HG02973 (cell line): ENCODE results near the gene UGT1A5.

Source experiments
- ATAC-seq: cut with Tn5 transposase; IDR thresholded peaks from one replicate; pipeline ENCODE4 v1.9.1; 2021; ENCODE audit warnings: moderate library complexity; ENCODE audit not compliant: unreplicated experiment

The UGT1A5 gene

GRCh38 chr2:233803994-233804393, 91.3 kb downstream of the UGT1A5 start:
- no peak for ATAC-seq

GRCh38 chr2:233807215-233807865, 94.6 kb downstream of the UGT1A5 start:
- ATAC-seq, result no peak

DNA sequence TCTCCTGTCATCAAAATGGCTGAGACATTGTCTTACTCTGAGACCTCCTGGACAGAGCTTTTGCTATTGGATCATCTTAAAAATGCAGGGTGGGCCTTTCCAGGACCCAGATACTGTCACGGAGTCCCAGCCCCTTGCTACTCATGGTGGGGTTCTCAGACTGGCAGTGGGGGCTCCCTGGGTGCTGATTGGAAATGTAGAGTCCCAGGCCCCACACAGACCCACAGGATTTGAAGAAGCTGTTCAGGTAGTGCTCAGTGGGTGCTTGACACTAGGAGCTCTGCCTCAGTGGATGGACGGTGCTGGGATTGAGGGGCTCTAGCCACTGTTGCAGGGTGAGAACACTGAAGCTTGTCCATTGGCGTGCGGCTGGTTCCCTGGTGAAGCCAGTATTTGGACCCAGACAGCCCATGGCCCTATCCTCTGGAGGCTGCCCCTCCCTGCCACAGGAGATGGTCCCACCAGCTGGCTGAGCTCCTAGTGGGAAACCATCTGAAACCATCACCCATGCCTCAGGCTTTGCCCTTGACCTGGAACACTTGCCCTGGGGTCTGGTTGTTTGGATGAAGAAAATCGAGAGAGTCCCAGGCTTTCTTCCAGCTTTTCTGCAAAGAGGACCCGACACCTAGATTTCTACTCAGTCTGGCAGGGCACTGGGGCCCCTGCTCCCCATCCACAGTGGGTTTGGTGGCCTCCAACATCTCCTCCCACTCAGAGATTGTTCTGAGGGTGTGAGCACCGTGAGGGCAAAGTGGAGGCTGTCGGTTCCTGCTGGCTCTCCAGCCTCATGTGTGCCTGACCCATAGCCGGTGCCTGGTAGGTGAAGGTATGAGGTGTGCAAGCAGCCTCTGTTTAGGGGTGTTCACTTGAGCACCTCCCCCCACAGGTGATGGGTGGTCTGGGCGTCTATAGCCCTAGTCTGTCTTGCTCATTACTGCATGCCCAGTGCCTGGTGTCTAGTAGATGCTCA, 95.5 kb downstream of the UGT1A5 start:
- no peak for ATAC-seq

DNA sequence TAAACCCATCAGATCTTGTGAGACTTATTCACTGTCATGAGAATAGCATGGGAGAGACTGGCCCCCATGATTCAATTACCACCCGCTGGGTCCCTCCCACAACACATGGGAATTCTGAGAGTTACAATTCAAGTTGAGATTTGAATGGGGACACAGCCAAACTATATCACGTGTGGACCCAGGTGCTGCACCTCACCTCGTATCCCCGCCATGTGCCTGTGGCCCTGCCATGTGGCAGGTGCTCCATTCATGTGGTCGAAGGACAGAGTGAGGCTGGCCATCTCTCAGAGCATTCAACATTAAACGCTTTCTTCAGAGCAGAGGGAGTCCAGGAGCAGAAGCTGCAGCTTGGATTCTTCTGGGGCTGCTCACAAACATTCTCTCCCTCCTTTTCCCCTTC, 97.7 kb downstream of the UGT1A5 start:
- no peak for ATAC-seq

DNA sequence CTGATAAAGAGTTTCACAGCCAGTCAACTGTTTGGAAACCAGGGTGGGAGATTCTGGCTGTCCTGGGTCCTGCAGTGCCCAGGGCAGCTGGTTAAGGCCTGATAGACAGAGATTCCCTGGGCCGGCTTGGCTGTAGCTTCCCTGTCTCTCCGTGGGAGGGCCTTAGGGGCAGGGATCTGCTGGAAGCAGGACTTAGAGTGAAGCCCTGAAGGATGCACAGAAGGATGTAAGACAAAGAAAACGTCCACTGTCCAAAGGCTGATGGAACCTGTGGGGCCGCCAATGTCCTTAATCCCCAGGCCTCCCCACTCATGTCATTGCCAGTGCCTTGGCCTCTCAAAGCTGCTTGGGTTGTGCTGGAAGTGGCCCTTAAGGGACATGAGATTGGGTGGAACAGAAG, 98.4 kb downstream of the UGT1A5 start:
- no peak for ATAC-seq

DNA sequence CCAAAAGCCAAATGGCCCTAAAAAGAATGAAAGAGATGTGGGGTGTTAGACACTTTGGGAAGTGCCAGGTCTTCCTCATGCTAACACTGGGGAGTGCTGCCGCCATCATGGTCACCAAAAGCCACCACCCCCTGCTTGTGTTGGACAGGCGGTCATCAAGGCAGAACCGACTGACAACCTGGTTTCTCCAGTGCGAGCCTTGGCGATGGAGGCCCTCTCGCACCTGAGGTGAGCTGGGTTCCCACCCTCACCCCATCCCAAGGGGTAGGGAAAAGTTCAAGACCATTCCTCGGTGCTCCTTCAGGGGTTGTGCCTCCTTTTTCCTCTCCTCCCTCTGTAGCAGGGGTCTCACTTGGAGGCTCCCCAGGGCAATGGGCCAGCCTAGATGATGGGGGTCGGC, 99.0 kb downstream of the UGT1A5 start:
- ATAC-seq, result no peak

- no peak for ATAC-seq
Observed at GRCh38 chr2:233813236-233814055, 100.7 kb downstream of the UGT1A5 start.

- ATAC-seq, result no peak
Observed at GRCh38 chr2:233814056-233814835, 101.5 kb downstream of the UGT1A5 start.

GRCh38 chr2:233815861-233816260, 103.2 kb downstream of the UGT1A5 start:
- no peak for ATAC-seq

DNA sequence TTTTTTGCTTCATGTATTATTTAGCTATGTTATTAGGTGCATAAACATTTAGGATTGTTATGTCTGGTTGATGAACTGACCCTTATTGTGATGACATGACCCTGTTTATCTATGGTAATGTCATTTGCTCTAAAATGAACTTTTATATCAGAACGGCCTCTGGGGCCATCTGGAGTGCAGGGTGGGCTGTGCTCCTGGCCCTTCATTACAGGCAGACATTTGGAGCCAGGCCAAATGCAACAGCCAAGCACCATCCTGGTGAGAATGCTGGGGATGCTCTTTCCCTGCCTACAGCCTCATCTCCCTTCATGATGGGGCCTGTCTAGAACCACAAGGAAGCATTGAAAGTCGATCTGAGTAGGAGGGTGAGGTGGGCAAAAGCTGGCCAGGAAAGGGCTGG, 103.6 kb downstream of the UGT1A5 start:
- no peak for ATAC-seq

DNA sequence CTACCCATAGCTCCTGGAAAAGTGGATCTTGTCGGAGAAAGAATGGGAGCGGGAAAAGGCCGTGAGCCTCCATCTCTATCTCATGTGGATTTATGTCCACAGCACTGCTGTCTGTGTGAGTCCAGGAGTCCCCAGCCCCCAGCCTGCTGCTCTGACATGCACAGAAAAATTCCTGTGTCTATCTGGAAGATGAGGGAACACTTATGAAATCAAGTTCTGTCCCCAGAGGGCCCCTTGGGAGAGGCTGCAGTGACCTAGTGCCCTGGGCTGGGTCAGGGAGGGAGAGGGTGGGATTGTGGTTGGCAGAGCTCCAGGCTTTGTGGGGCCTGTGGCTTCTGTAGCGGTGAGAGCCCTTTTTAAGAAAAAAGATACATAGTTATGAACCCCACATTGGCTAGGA, 104.1 kb downstream of the UGT1A5 start:
- no peak for ATAC-seq

DNA sequence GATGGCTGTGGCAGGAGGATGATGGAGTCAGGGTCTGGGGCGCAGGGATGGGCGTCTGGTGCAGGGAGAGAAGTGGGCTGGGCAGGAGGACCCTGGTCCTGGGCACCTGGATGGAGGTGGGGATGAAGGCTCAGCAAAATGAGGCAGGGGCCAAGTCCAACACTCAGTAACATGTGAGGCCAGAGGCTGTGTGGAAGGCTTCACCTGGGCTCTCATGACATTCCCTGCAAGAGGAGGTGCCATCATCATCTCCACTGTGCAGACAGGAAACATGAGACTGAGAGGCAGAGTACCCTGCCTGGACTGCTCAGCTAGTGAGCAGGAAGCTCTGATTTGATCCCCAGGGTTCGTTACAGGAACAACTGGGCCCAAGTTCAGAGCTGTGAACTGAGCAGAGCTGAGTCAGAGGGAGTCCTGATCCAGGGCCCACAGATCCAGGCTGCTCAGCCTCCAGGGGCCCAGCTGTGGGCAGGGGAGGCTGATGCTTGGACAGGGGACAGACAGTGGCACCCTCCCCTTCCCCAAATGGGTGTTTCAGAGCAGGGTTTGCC, 104.7 kb downstream of the UGT1A5 start:
- no peak for ATAC-seq

DNA sequence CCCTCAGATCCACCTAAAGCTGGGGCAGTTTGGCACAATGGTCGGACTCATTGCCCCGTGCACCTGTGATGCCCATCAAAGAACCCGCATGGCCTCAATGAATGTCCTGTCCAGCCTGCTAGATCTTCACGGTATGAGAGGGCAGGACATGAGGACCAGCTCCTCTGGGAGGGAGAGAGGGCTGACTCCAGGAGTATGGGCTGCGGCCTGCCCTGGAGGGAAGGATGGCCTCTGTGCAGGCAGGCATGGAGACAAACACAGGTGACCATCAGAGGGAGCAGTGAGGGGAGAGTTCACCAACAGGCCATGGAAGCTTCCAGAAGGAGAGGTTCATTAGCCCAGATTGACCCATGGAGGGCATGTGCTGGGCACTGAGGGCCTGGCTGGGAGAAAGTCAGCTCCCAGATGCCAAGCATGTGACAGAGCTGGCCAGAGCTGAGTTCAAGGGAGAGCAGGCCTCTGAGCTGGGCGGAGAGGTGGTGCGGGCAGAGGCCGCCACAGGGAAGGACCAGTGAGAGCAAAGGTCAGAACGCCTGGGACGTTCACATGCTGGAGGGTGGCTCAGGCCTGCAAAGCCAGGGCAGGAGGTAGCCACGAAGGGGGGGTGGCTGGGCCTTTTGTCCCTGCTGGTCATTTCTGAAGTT, 105.4 kb downstream of the UGT1A5 start:
- ATAC-seq, result no peak

DNA sequence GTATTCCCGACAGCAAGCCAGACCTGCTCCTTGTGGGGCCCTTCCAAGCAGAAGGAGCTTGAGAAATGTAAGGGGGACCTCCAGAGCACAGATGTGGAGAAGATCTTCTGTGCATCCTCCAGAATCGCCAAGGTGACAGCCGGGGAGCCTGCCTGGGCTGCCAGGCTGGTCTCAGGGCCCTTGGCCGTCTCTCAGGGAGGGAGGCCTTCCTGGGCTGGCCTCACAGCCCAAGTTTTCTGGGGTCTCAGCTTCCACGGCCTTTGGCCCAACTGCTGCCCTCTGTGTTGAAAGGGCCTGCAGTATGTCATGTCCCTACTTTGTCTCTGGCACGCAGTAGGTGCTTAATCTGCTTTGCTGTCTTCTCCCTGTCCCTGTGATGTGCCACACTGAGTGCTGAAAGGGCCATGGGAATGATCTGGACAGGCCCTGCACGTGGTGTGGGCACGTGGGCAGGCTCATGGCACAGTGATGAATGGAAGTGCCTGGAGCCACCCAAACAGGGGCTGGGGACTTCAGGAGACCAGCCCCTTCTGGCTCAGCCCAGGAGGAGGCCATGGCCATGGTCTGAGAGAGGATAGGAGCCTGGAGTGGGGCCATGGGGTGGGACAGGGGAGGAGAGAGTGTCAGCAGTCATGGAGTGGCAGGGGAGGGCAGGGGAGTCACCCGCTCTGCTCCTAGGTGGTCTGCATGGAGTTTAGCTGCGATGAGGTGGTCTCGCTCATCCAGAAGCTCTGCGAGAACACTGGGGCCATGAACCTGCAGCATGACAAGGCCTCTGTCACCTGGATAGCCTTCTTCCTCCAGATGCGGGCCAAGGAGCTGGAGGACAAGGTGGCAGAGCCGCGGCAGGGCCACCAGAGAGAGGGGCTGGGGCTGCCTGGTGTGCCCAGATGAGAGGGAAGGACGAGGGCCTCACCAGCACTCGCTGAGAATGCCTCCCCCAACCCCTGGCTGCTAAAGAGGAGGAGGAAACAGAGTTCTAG, 106.2 kb downstream of the UGT1A5 start:
- no peak for ATAC-seq

GRCh38 chr2:233819884-233820773, 107.4 kb downstream of the UGT1A5 start:
- ATAC-seq, result no peak

- ATAC-seq, result no peak
Observed at GRCh38 chr2:233820774-233821105, 108.0 kb downstream of the UGT1A5 start.

GRCh38 chr2:233821196-233821595, 108.5 kb downstream of the UGT1A5 start:
- ATAC-seq, result no peak

- ATAC-seq, result no peak
Observed at GRCh38 chr2:233821709-233822100, 109.0 kb downstream of the UGT1A5 start.
